Vagina (tissue), 2 donors: ENCODE measurements around the gene POR.

ENCODE experiments used
- CTCF ChIP-seq, 3 experiments: fragments of 450-650 bp in 2 of 3; fragments of 200-600 bp in 1 of 3; sonication (generic) in 1 of 3; IDR thresholded peaks; one replicate each; pipeline ENCODE4 v1.5.1; 2017 to 2019; ENCODE audit warnings: antibody characterized with exemption in 3 of 3, mild to moderate bottlenecking in 2 of 3, moderate library complexity in 2 of 3
- POLR2A ChIP-seq, 2 donors: fragments of 450-650 bp; IDR thresholded peaks; one replicate each; pipeline ENCODE4 v1.6.1; 2017; ENCODE audit warnings: antibody characterized with exemption in 2 of 2, mild to moderate bottlenecking in 2 of 2, moderate library complexity in 2 of 2
- POLR2AphosphoS5 ChIP-seq, 2 donors: sonication (generic); formaldehyde crosslinking; IDR thresholded peaks; one replicate each; pipeline ENCODE4 v1.9.0; 2017; ENCODE audit warnings: antibody characterized with exemption in 2 of 2, mild to moderate bottlenecking in 2 of 2, low read depth in 1 of 2; ENCODE audit not compliant: insufficient read depth in 1 of 2

- no peak for TF ChIP-seq CTCF (IDR thresholded peaks at IDR 0.05)
- TF ChIP-seq POLR2A (IDR thresholded peaks at IDR 0.05), result no peak
- TF ChIP-seq POLR2AphosphoS5 (IDR thresholded peaks at IDR 0.05; ENCODE audit: insufficient read depth in 1 of 2, low read depth in 1 of 2), result no peak
Measured at GRCh38 chr7:75887669-75888369, 27.1 kb upstream of the POR start.
